ENCODE data around the gene TPRG1L. TPM values are rescaled to one million over a fixed set of nuclear protein-coding genes. Genes with fewer than 3 reads are reported as not detected.

TPRG1L gene
- total and polyA plus RNA-seq, 10 of the 15 experiments (the other 5 are each of a cell fraction or from before 2014, with no cell fraction given) = 1.5 to 16.5 (median 8.0) TPM

- intact Hi-C loops (cut with micrococcal nuclease; ENCODE audit: unreplicated experiment) = no loop called here
- Histone ChIP-seq H3K4me2 (ENCODE audit: control insufficient read depth, insufficient read depth) (no peak overlapping the region), H2AFZ (ENCODE audit: control insufficient read depth, low read depth, low read length) (no peak overlapping the region), H3K9me3 (replicated peaks; ENCODE audit: control insufficient read depth, insufficient read depth, low read length) (no peaks in the 10 kb centered on the region), H3K9ac (ENCODE audit: control insufficient read depth, insufficient read depth, low read length) (no peak overlapping the region), H3K79me2 (ENCODE audit: control insufficient read depth, insufficient read depth, low read length) (peaks cover 92% of the 10 kb centered on the region), H4K20me1 (ENCODE audit: control insufficient read depth, insufficient read depth) (no peaks in the 10 kb centered on the region), H3K27me3 (replicated peaks in 1 of 2; ENCODE audit: control insufficient read depth in 2 of 2, insufficient read depth in 2 of 2, low read length in 1 of 2) (no peaks in the 10 kb centered on the region), H3K4me1 (ENCODE audit: control insufficient read depth, insufficient read depth, low read length) (peaks cover 62% of the 10 kb centered on the region), H3K36me3 (ENCODE audit: control insufficient read depth in 2 of 2, insufficient read depth in 2 of 2, low read length in 1 of 2) (peaks cover 0 to 2% of the 10 kb centered on the region in 2 experiments; a peak in 2 of 4 replicates), H3K27ac (ENCODE audit: control insufficient read depth, insufficient read depth) (no peak overlapping the region), H3K4me3 (no peak overlapping the region)
- no peak for DNase-seq (ENCODE audit: low read depth, low spot score)
- POLR2A ChIA-PET = interaction anchor here (1.0 to 11.3 kb wide), 2 partner anchors 7 to 19 kb away, joined by 3 to 184 read pairs; no protein-coding TSS in a partner anchor
- ATAC-seq = no peak
- in situ Hi-C loops (cut with MboI) = no loop called here
- CTCF ChIA-PET = interaction anchor here (1.0 kb wide), 1 partner anchor 8 kb away, joined by 3 read pairs; no protein-coding TSS in a partner anchor
- WGBS (ENCODE audit: insufficient coverage, insufficient replicate concordance, low lambda C conversion rate, missing lambda C conversion rate) = 88% methylated on average over 15 of the region's 15 CpGs
- RAD21 ChIA-PET (ENCODE audit: unreplicated experiment) = interaction anchor here (1.0 kb wide), 1 partner anchor 40 kb away, joined by 3 read pairs; no protein-coding TSS in a partner anchor
- FAIRE-seq = no peak
- SMC1A ChIA-PET (ENCODE audit: uncharacterized antibody, unreplicated experiment) = interaction anchor here (1.3 to 1.8 kb wide), 4 partner anchors 9 to 24 kb away, joined by 3 to 5 read pairs (median 4); partner anchors contain the start of gene WRAP73
- no peak for TF ChIP-seq RUNX3 (IDR thresholded peaks at IDR 0.05; ENCODE audit: low read length)
- TF ChIP-seq ZNF384 (IDR thresholded peaks at IDR 0.05; ENCODE audit: borderline replicate concordance, low read depth, low read length) = no peak
- TF ChIP-seq CREB1 (IDR thresholded peaks at IDR 0.05; ENCODE audit: low read depth) = no peak
- TF ChIP-seq ZBTB33 (IDR thresholded peaks at IDR 0.05) = no peak
- TF ChIP-seq RFX5 (IDR thresholded peaks at IDR 0.05; ENCODE audit: low read depth, low read length) = no peak
- TF ChIP-seq BMI1 (IDR thresholded peaks at IDR 0.05; ENCODE audit: borderline replicate concordance) = no peak
- TF ChIP-seq SREBF1 (IDR thresholded peaks at IDR 0.05; ENCODE audit: low read length) = no peak
- no peak for TF ChIP-seq USF1 (IDR thresholded peaks at IDR 0.05; ENCODE audit: borderline replicate concordance, extremely low read length, insufficient read depth, low read depth, low read length)
- no peak for TF ChIP-seq SMARCA5 (IDR thresholded peaks at IDR 0.05)
- no peak for TF ChIP-seq SMAD1 (IDR thresholded peaks at IDR 0.05; ENCODE audit: low read depth, partially characterized antibody)
- no peak for TF ChIP-seq MYC (IDR thresholded peaks at IDR 0.05; ENCODE audit: insufficient read depth, insufficient read length, insufficient replicate concordance, low read length, severe bottlenecking)
- no peak for TF ChIP-seq CREM (IDR thresholded peaks at IDR 0.05; ENCODE audit: low read depth)
- no peak for TF ChIP-seq NBN (IDR thresholded peaks at IDR 0.05)
- no TSS peak for BruUV-seq (replicated peaks)
Measured at GRCh38 chr1:3659093-3659492, 34.3 kb downstream of the TPRG1L start.

Measured in GM12878 (cell line).